GM19238 (cell line): ENCODE data around the gene UGCG.
"Not testable (repeated sequence)": the region's sequence is repeated elsewhere in the genome, so short reads cannot be mapped to it uniquely, and the experiment has no call there.

Experiments
- DNase-seq: peaks from one replicate; pipeline ENCODE4 v3.0.0; 2011; ENCODE audit warnings: low spot score; ENCODE audit not compliant: insufficient read length

UGCG gene

GRCh38 chr9:111949919-111950318, 53.3 kb downstream of the UGCG start:
- no peak for DNase-seq

GRCh38 chr9:111952559-111952958, 55.9 kb downstream of the UGCG start:
- no peak for DNase-seq

GRCh38 chr9:111953444-111953843, 56.8 kb downstream of the UGCG start:
- DNase-seq = no peak

GRCh38 chr9:111955048-111955447, 58.4 kb downstream of the UGCG start:
- DNase-seq = no peak

GRCh38 chr9:111957856-111958631, 61.4 kb downstream of the UGCG start:
- no peak for DNase-seq

GRCh38 chr9:111959468-111960359, 63.1 kb downstream of the UGCG start:
- no peak for DNase-seq

- not testable (repeated sequence) for DNase-seq
These were observed 63.9 kb downstream of the UGCG start for GRCh38 chr9:111960485-111960884.

GRCh38 chr9:111961009-111961408, 64.4 kb downstream of the UGCG start:
- DNase-seq = no peak

GRCh38 chr9:111961575-111961974, 65.0 kb downstream of the UGCG start:
- DNase-seq = no peak

- no peak for DNase-seq
These were observed 65.4 kb downstream of the UGCG start for GRCh38 chr9:111962021-111962420.

- DNase-seq = no peak
These were observed 67.4 kb downstream of the UGCG start for GRCh38 chr9:111963995-111964394.

- DNase-seq = no peak
These were observed 69.0 kb downstream of the UGCG start for GRCh38 chr9:111965566-111966019.

- no peak for DNase-seq
These were observed 69.6 kb downstream of the UGCG start for GRCh38 chr9:111966124-111966723.

GRCh38 chr9:111966861-111967291, 70.3 kb downstream of the UGCG start:
- DNase-seq = no peak

- no peak for DNase-seq
These were observed 71.0 kb downstream of the UGCG start for GRCh38 chr9:111967621-111968020.

GRCh38 chr9:111969061-111969460, 72.4 kb downstream of the UGCG start:
- DNase-seq = no peak

- DNase-seq = no peak
These were observed 73.0 kb downstream of the UGCG start for GRCh38 chr9:111969622-111970021.

GRCh38 chr9:111970827-111971226, 74.2 kb downstream of the UGCG start:
- no peak for DNase-seq

- DNase-seq = no peak
These were observed 77.6 kb downstream of the UGCG start for GRCh38 chr9:111974092-111974681.

GRCh38 chr9:111975709-111976108, 79.1 kb downstream of the UGCG start:
- no peak for DNase-seq

GRCh38 chr9:111978616-111979015, 82.0 kb downstream of the UGCG start:
- DNase-seq = no peak

GRCh38 chr9:111979561-111979960, 82.9 kb downstream of the UGCG start:
- DNase-seq = no peak
